Neural progenitor cell (in vitro differentiated cells): Measurements from ENCODE around the gene BIRC5. TPM values are rescaled to one million over a fixed set of nuclear protein-coding genes. Genes with fewer than 3 reads are reported as not detected.

Experiments
- DNase-seq: peaks from one replicate; pipeline ENCODE4 v3.0.0-alpha.2; 2016; ENCODE audit warnings: low spot score
- H2AFZ ChIP-seq: fragments of 200-600 bp; sonication (generic); replicated peaks from 2 replicates; pipeline ENCODE4 v1.6.1; 2016; ENCODE audit warnings: antibody characterized with exemption
- H3F3A ChIP-seq: fragments of 200-600 bp; sonication (generic); 2 replicates; pipeline ENCODE4 v1.6.1; 2016; ENCODE audit warnings: antibody characterized with exemption, low read depth
- H3K27ac ChIP-seq: fragments of 200-600 bp; sonication (generic); 2 replicates; pipeline ENCODE4 v1.5.1; 2016; ENCODE audit warnings: mild to moderate bottlenecking
- H3K27me3 ChIP-seq: fragments of 200-600 bp; sonication (generic); 2 replicates; pipeline ENCODE4 v1.6.1; 2016; ENCODE audit warnings: mild to moderate bottlenecking, moderate library complexity
- H3K36me3 ChIP-seq: fragments of 200-600 bp; sonication (generic); 2 replicates; pipeline ENCODE4 v1.5.1; 2016
- H3K4me1 ChIP-seq: fragments of 200-600 bp; sonication (generic); 2 replicates; pipeline ENCODE4 v1.6.1; 2016; ENCODE audit warnings: mixed run types
- H3K4me2 ChIP-seq: fragments of 200-600 bp; sonication (generic); 2 replicates; pipeline ENCODE4 v1.6.1; 2016
- H3K4me3 ChIP-seq: fragments of 200-600 bp; sonication (generic); 2 replicates; pipeline ENCODE4 v1.5.1; 2016
- H3K79me2 ChIP-seq: fragments of 200-600 bp; sonication (generic); 2 replicates; pipeline ENCODE4 v1.6.1; 2016; ENCODE audit warnings: low read depth
- H3K9ac ChIP-seq: fragments of 200-600 bp; sonication (generic); 2 replicates; pipeline ENCODE4 v1.6.1; 2016
- H3K9me3 ChIP-seq: fragments of 200-600 bp; sonication (generic); 2 replicates; pipeline ENCODE4 v1.5.1; 2016; ENCODE audit warnings: low read depth
- H4K20me1 ChIP-seq: fragments of 200-600 bp; sonication (generic); 2 replicates; pipeline ENCODE4 v1.6.1; 2016; ENCODE audit warnings: low read depth
- H3K27ac Mint-ChIP-seq: 3 replicates; pipeline ENCODE4 v1.8.0; 2021; ENCODE audit warnings: mixed read lengths
- H3K27me3 Mint-ChIP-seq: 2 replicates; pipeline ENCODE4 v1.8.0; 2022; ENCODE audit warnings: low read depth, mild to moderate bottlenecking, inconsistent platforms, moderate library complexity, mixed read lengths; ENCODE audit not compliant: insufficient read depth
- H3K36me3 Mint-ChIP-seq: 3 replicates; pipeline ENCODE4 v1.8.0; 2021; ENCODE audit warnings: mixed read lengths
- H3K4me1 Mint-ChIP-seq: 3 replicates; pipeline ENCODE4 v1.8.0; 2021; ENCODE audit warnings: mixed read lengths
- H3K4me3 Mint-ChIP-seq: 3 replicates; pipeline ENCODE4 v1.8.0; 2021; ENCODE audit warnings: mild to moderate bottlenecking, moderate library complexity, mixed read lengths
- H3K9me3 Mint-ChIP-seq: 3 replicates; pipeline ENCODE4 v1.8.0; 2020; ENCODE audit warnings: mixed read lengths
- CTCF ChIP-seq: fragments of 200-600 bp; sonication (generic); IDR thresholded peaks from 2 replicates; pipeline ENCODE4 v1.5.1; 2017; ENCODE audit warnings: antibody characterized with exemption, mild to moderate bottlenecking
- EZH2 ChIP-seq: fragments of 200-600 bp; sonication (generic); IDR thresholded peaks from 2 replicates; pipeline ENCODE4 v1.6.1; 2017; ENCODE audit warnings: antibody characterized with exemption, mild to moderate bottlenecking, moderate library complexity
- EZH2phosphoT487 ChIP-seq: fragments of 200-600 bp; sonication (generic); IDR thresholded peaks from 2 replicates; pipeline ENCODE4 v1.6.1; 2017; ENCODE audit warnings: antibody characterized with exemption
- total RNA-seq: library from RNA; depleted of rRNA; stranded (reverse); fragments of >200 nt; gene quantifications from 2 replicates; pipeline ENCODE4 v1.2.3, GENCODE V29; 2015; ENCODE audit warnings: low replicate concordance

Gene BIRC5
- total RNA-seq, 1 donor from 2014 or later, result 144 TPM

GRCh38 chr17:78268951-78269905, 55.2 kb downstream of the BIRC5 start:
- no peak overlapping the region for H3K4me3 ChIP-seq
- no peak overlapping the region for H3K9ac ChIP-seq
- H3K27me3 ChIP-seq, result no peaks in the 10 kb centered on the region
- no peak overlapping the region for H3K27ac ChIP-seq
- H3K27ac Mint-ChIP-seq, result peak overlapping the region; percentile 81
- DNase-seq, result peak; percentile 43
- no peaks in the 10 kb centered on the region for H3K79me2 ChIP-seq
- peak overlapping the region; percentile 54 for H3K4me2 ChIP-seq
- no peak for TF ChIP-seq EZH2
- no peak for TF ChIP-seq EZH2phosphoT487
- no peak for TF ChIP-seq CTCF
- peaks cover 48% of the 10 kb centered on the region for H3K4me1 ChIP-seq
- no peaks in the 10 kb centered on the region for H3K9me3 ChIP-seq
- H3K4me3 Mint-ChIP-seq, result peak overlapping the region; percentile 41
- H3K36me3 Mint-ChIP-seq, result no peaks in the 10 kb centered on the region
- peaks cover 27% of the 10 kb centered on the region for H3F3A ChIP-seq
- peak overlapping the region; percentile 73 for H2AFZ ChIP-seq
- no peaks in the 10 kb centered on the region for H3K9me3 Mint-ChIP-seq
- peaks cover 7% of the 10 kb centered on the region for H3K27me3 Mint-ChIP-seq
- H4K20me1 ChIP-seq, result no peaks in the 10 kb centered on the region
- no peaks in the 10 kb centered on the region for H3K36me3 ChIP-seq
- peaks cover 62% of the 10 kb centered on the region for H3K4me1 Mint-ChIP-seq

GRCh38 chr17:78269955-78270381, 55.9 kb downstream of the BIRC5 start:
- DNase-seq, result peak; percentile 51
- Histone ChIP-seq H4K20me1 (no peaks in the 10 kb centered on the region), H3F3A (peaks cover 27% of the 10 kb centered on the region), H3K4me2 (peak overlapping the region; percentile 54), H3K27me3 (no peaks in the 10 kb centered on the region), H3K36me3 (no peaks in the 10 kb centered on the region), H3K4me3 (no peak overlapping the region), H3K27ac (no peak overlapping the region), H2AFZ (peak overlapping the region; percentile 73), H3K4me1 (peaks cover 48% of the 10 kb centered on the region), H3K79me2 (no peaks in the 10 kb centered on the region), H3K9ac (no peak overlapping the region), H3K9me3 (no peaks in the 10 kb centered on the region)
- Mint-ChIP-seq H3K4me1 (peaks cover 57% of the 10 kb centered on the region), H3K4me3 (peak overlapping the region; percentile 28), H3K36me3 (no peaks in the 10 kb centered on the region), H3K9me3 (no peaks in the 10 kb centered on the region), H3K27ac (peak overlapping the region; percentile 81), H3K27me3 (peaks cover 9% of the 10 kb centered on the region)
- TF ChIP-seq EZH2phosphoT487, result no peak
- TF ChIP-seq EZH2, result no peak
- no peak for TF ChIP-seq CTCF

- H3K4me3 Mint-ChIP-seq, result no peak overlapping the region
- no peak overlapping the region for H2AFZ ChIP-seq
- no peak overlapping the region for H3K4me2 ChIP-seq
These were observed 57.5 kb downstream of the BIRC5 start for GRCh38 chr17:78271419-78272170.

More at GRCh38 chr17:78271419-78272170, 57.5 kb downstream of the BIRC5 start:
- H3K4me3 ChIP-seq, result no peak overlapping the region
- H3K4me1 Mint-ChIP-seq, result peaks cover 51% of the 10 kb centered on the region
- H3K79me2 ChIP-seq, result no peaks in the 10 kb centered on the region
- no peak for DNase-seq
- H3K27ac Mint-ChIP-seq, result peak overlapping the region; percentile 6
- no peaks in the 10 kb centered on the region for H3K36me3 ChIP-seq
- H3K9me3 Mint-ChIP-seq, result peaks cover 3% of the 10 kb centered on the region
- H3K27me3 Mint-ChIP-seq, result peaks cover 9% of the 10 kb centered on the region
- H3K36me3 Mint-ChIP-seq, result no peaks in the 10 kb centered on the region
- no peaks in the 10 kb centered on the region for H3K9me3 ChIP-seq
- peaks cover 27% of the 10 kb centered on the region for H3F3A ChIP-seq
- no peak overlapping the region for H3K27ac ChIP-seq
- H3K27me3 ChIP-seq, result no peaks in the 10 kb centered on the region
- H3K4me1 ChIP-seq, result peaks cover 48% of the 10 kb centered on the region
- no peaks in the 10 kb centered on the region for H4K20me1 ChIP-seq
- TF ChIP-seq CTCF (no peak), EZH2 (no peak), EZH2phosphoT487 (no peak)
- H3K9ac ChIP-seq, result no peak overlapping the region
